HepG2 (cell line): ENCODE results near the gene TUBA1C. TPM values are rescaled to one million over a fixed set of nuclear protein-coding genes. Genes with fewer than 3 reads are reported as not detected.

Source experiments
- ATRX ChIP-seq: sonication (generic); formaldehyde crosslinking; IDR thresholded peaks from 2 replicates; pipeline ENCODE4 v1.4.0; 2020; ENCODE audit warnings: missing genetic modification reagents, borderline replicate concordance
- FIP1L1 ChIP-seq: fragments of 200-400 bp; formaldehyde crosslinking; IDR thresholded peaks from 2 replicates; pipeline ENCODE4 v1.6.1; 2018; ENCODE audit warnings: low read depth, mild to moderate bottlenecking, low read length, moderate library complexity, borderline replicate concordance; ENCODE audit not compliant: insufficient read depth
- GTF3A ChIP-seq: sonication (generic); formaldehyde crosslinking; conservative IDR thresholded peaks from 2 replicates; pipeline ENCODE4 v1.4.0; 2020; ENCODE audit warnings: mild to moderate bottlenecking, missing genetic modification reagents
- HMG20A ChIP-seq: IDR thresholded peaks from 2 replicates; pipeline ENCODE4 v1.6.1; 2016; ENCODE audit warnings: borderline replicate concordance
- IRF2 ChIP-seq: IDR thresholded peaks from 2 replicates; pipeline ENCODE4 v1.6.1; 2018; ENCODE audit warnings: missing genetic modification reagents, missing compliant biosample characterization
- KDM2A ChIP-seq: sonication (generic); formaldehyde crosslinking; IDR thresholded peaks from 2 replicates; pipeline ENCODE4 v1.4.0; 2020; ENCODE audit warnings: low read depth, missing genetic modification reagents, borderline replicate concordance
- KMT2A ChIP-seq: sonication (generic); formaldehyde crosslinking; IDR thresholded peaks from 2 replicates; pipeline ENCODE4 v1.4.0; 2020; ENCODE audit warnings: missing genetic modification reagents
- MIER3 ChIP-seq: IDR thresholded peaks from 2 replicates; pipeline ENCODE4 v1.6.1; 2016; ENCODE audit warnings: missing compliant biosample characterization, borderline replicate concordance
- NCOA1 ChIP-seq: sonication (generic); formaldehyde crosslinking; IDR thresholded peaks from 2 replicates; pipeline ENCODE4 v1.9.0; 2021; ENCODE audit warnings: missing genetic modification reagents
- NR3C1 ChIP-seq: sonication (generic); formaldehyde crosslinking; IDR thresholded peaks from 2 replicates; pipeline ENCODE4 v1.4.0; 2020; ENCODE audit warnings: missing genetic modification reagents
- PITX1 ChIP-seq: sonication (generic); formaldehyde crosslinking; IDR thresholded peaks from 2 replicates; pipeline ENCODE4 v1.5.1; 2020; ENCODE audit warnings: mild to moderate bottlenecking, missing genetic modification reagents
- REPIN1 ChIP-seq: sonication (generic); formaldehyde crosslinking; IDR thresholded peaks from 2 replicates; pipeline ENCODE4 v1.8.0; 2022; ENCODE audit warnings: missing genetic modification reagents, low read depth, mild to moderate bottlenecking, borderline replicate concordance
- RXRA ChIP-seq: sonication (generic); formaldehyde crosslinking; IDR thresholded peaks from 2 replicates; pipeline ENCODE4 v1.5.1; 2020; ENCODE audit warnings: missing genetic modification reagents
- ZFP90 ChIP-seq: sonication (generic); formaldehyde crosslinking; IDR thresholded peaks from 2 replicates; pipeline ENCODE4 v1.8.0; 2022; ENCODE audit warnings: missing genetic modification reagents, mild to moderate bottlenecking, inconsistent platforms, borderline replicate concordance
- ZKSCAN8 ChIP-seq: IDR thresholded peaks from 2 replicates; pipeline ENCODE4 v1.6.1; 2016; ENCODE audit warnings: borderline replicate concordance, missing genetic modification reagents, missing compliant biosample characterization
- ZNF337 ChIP-seq: sonication (generic); formaldehyde crosslinking; IDR thresholded peaks from 2 replicates; pipeline ENCODE4 v1.5.1; 2020; ENCODE audit warnings: missing genetic modification reagents, low read depth, mild to moderate bottlenecking, borderline replicate concordance
- ZSCAN25 ChIP-seq: sonication (generic); formaldehyde crosslinking; IDR thresholded peaks from 2 replicates; pipeline ENCODE4 v1.8.0; 2022; ENCODE audit warnings: mild to moderate bottlenecking, missing genetic modification reagents
- polyA plus RNA-seq, 8 experiments: library from polyadenylated mRNA; depleted of rRNA in 3 of 8; stranded (reverse) in 7 of 8; unstranded in 1 of 8; fragments of >200 nt; fragmentation: Illumina TruSeq in 4 of 8; extraction: Trizol in 4 of 8; gene quantifications; 2 replicates each; pipeline versions ENCODE4 v1.2.1 to v1.2.3, GENCODE V29; 2011 to 2016; ENCODE audit warnings: low read depth in 4 of 8, missing spikeins in 1 of 8, mixed read lengths in 1 of 8; ENCODE audit not compliant: insufficient read depth in 1 of 8
- total RNA-seq, 5 experiments: library from RNA; depleted of rRNA; stranded (reverse); fragments of >200 nt; fragmentation: Illumina TruSeq; extraction: Trizol; gene quantifications; 2 replicates each; pipeline ENCODE4 v1.2.3, GENCODE V29; 2016; ENCODE audit warnings: low read depth in 1 of 5
- TF ChIP-seq, protein P1 (sequence below): sonication (generic); formaldehyde crosslinking; IDR thresholded peaks from 2 replicates; pipeline ENCODE4 v1.9.0; 2021; ENCODE audit warnings: missing genetic modification reagents, borderline replicate concordance
- TF ChIP-seq, protein P2 (sequence below): sonication (generic); formaldehyde crosslinking; IDR thresholded peaks from 2 replicates; pipeline ENCODE4 v1.8.1; 2023; ENCODE audit warnings: mild to moderate bottlenecking, missing genetic modification reagents, borderline replicate concordance
- TF ChIP-seq, protein P3 (sequence below): sonication (generic); formaldehyde crosslinking; IDR thresholded peaks from 2 replicates; pipeline ENCODE4 v1.9.0; 2021; ENCODE audit warnings: mild to moderate bottlenecking, missing genetic modification reagents
- TF ChIP-seq, protein P4 (sequence below): sonication (generic); formaldehyde crosslinking; IDR thresholded peaks from 2 replicates; pipeline ENCODE4 v1.4.0; 2020; ENCODE audit warnings: missing genetic modification reagents; ENCODE audit errors: not compliant biosample characterization

Gene TUBA1C
- total and polyA plus RNA-seq, 2 of the 13 experiments (the other 11 are each of a cell fraction or from before 2014, with no cell fraction given), result 693 to 1,075 TPM

DNA sequence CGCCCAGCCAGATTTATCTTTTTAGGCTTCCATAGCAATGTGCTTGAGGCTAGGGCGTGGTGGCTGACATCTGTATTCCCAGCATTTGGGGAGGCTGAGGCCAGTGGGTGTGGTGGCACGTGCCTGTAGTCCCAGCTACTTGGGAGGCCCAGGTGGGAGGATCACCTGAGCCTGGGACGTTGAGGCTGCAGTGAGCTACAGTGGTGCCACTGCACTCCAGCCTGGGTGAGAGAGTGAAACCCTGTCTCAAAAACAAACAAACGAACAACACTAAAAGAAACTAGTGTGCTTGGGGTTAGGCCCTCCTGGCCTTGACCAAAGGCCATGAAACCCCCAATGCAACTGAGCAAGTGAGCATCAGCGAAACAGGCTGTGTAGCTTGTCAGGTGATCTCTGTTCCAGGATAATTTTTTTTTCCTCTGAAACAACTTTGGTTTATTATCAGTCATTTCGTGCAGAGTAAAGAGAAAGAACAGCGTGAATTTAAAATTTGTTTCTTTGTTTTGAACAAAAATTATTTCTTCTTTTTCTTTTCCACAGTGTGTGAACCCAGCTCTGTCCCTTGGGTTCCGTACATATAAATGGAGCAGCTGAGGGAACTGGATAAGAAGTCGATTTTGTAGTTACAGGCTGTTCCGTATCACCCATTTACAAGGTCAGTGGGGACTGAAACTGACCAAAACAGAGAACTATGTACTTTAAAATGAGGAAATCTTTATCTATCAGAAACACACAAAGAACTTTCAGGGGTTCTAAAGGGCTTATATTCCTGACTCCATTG, 8.8 kb upstream of the TUBA1C start (continued):
- TF ChIP-seq ZSCAN25 (peak; percentile 61), MIER3 (CRISPR knock-in tag) (peak; percentile 70; the same call in 1 of the 2 replicates), PITX1 (CRISPR knock-in tag) (peak; percentile 58), ZKSCAN8 (CRISPR knock-in tag) (peak; percentile 51; the same call in 1 of the 2 replicates), NR3C1 (no peak), ZFP90 (CRISPR knock-in tag) (peak; percentile 70), ZNF337 (CRISPR knock-in tag) (0 out of 2 replicates have a peak, but pooled peaks have one; percentile 18), IRF2 (CRISPR knock-in tag) (peak; percentile 36; the same call in 1 of the 2 replicates), REPIN1 (CRISPR knock-in tag) (peak; percentile 41; the same call in 1 of the 2 replicates), HMG20A (CRISPR knock-in tag) (peak; percentile 66; the same call in 1 of the 2 replicates), GTF3A (CRISPR knock-in tag) (no peak), FIP1L1 (no peak), NCOA1 (0 out of 2 replicates have a peak, but pooled peaks have one; percentile 58), KMT2A (CRISPR knock-in tag) (peak; percentile 44; the same call in 1 of the 2 replicates), ATRX (CRISPR knock-in tag) (no peak), KDM2A (CRISPR knock-in tag) (peak; percentile 30; the same call in 1 of the 2 replicates), RXRA (CRISPR knock-in tag) (peak; percentile 85)
- TF ChIP-seq, protein P1, sequence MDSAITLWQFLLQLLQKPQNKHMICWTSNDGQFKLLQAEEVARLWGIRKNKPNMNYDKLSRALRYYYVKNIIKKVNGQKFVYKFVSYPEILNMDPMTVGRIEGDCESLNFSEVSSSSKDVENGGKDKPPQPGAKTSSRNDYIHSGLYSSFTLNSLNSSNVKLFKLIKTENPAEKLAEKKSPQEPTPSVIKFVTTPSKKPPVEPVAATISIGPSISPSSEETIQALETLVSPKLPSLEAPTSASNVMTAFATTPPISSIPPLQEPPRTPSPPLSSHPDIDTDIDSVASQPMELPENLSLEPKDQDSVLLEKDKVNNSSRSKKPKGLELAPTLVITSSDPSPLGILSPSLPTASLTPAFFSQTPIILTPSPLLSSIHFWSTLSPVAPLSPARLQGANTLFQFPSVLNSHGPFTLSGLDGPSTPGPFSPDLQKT, result no peak
- TF ChIP-seq, protein P2, sequence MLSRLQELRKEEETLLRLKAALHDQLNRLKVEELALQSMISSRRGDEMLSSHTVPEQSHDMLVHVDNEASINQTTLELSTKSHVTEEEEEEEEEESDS (CRISPR knock-in tag), result no peak
- TF ChIP-seq, protein P3, sequence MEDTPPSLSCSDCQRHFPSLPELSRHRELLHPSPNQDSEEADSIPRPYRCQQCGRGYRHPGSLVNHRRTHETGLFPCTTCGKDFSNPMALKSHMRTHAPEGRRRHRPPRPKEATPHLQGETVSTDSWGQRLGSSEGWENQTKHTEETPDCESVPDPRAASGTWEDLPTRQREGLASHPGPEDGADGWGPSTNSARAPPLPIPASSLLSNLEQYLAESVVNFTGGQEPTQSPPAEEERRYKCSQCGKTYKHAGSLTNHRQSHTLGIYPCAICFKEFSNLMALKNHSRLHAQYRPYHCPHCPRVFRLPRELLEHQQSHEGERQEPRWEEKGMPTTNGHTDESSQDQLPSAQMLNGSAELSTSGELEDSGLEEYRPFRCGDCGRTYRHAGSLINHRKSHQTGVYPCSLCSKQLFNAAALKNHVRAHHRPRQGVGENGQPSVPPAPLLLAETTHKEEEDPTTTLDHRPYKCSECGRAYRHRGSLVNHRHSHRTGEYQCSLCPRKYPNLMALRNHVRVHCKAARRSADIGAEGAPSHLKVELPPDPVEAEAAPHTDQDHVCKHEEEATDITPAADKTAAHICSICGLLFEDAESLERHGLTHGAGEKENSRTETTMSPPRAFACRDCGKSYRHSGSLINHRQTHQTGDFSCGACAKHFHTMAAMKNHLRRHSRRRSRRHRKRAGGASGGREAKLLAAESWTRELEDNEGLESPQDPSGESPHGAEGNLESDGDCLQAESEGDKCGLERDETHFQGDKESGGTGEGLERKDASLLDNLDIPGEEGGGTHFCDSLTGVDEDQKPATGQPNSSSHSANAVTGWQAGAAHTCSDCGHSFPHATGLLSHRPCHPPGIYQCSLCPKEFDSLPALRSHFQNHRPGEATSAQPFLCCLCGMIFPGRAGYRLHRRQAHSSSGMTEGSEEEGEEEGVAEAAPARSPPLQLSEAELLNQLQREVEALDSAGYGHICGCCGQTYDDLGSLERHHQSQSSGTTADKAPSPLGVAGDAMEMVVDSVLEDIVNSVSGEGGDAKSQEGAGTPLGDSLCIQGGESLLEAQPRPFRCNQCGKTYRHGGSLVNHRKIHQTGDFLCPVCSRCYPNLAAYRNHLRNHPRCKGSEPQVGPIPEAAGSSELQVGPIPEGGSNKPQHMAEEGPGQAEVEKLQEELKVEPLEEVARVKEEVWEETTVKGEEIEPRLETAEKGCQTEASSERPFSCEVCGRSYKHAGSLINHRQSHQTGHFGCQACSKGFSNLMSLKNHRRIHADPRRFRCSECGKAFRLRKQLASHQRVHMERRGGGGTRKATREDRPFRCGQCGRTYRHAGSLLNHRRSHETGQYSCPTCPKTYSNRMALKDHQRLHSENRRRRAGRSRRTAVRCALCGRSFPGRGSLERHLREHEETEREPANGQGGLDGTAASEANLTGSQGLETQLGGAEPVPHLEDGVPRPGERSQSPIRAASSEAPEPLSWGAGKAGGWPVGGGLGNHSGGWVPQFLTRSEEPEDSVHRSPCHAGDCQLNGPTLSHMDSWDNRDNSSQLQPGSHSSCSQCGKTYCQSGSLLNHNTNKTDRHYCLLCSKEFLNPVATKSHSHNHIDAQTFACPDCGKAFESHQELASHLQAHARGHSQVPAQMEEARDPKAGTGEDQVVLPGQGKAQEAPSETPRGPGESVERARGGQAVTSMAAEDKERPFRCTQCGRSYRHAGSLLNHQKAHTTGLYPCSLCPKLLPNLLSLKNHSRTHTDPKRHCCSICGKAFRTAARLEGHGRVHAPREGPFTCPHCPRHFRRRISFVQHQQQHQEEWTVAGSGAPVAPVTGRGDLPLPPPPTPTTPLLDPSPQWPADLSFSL (CRISPR knock-in tag), result no peak
- TF ChIP-seq, protein P4, sequence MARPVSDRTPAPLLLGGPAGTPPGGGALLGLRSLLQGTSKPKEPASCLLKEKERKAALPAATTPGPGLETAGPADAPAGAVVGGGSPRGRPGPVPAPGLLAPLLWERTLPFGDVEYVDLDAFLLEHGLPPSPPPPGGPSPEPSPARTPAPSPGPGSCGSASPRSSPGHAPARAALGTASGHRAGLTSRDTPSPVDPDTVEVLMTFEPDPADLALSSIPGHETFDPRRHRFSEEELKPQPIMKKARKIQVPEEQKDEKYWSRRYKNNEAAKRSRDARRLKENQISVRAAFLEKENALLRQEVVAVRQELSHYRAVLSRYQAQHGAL (CRISPR knock-in tag), result no peak
